SU-DHL-6 (cell line): ENCODE results near the gene TP73.

Experiments
- H2AFZ ChIP-seq: fragments of 200-600 bp; sonication (generic); 2 replicates; pipeline ENCODE4 v1.6.1; 2014; ENCODE audit warnings: low read depth, mild to moderate bottlenecking, moderate library complexity, mixed read lengths, antibody characterized with exemption, low read length; ENCODE audit not compliant: severe bottlenecking
- H3F3A ChIP-seq: fragments of 200-600 bp; shearing (Covaris generic); 2 replicates; pipeline ENCODE4 v1.6.0; 2016; ENCODE audit warnings: antibody characterized with exemption, mild to moderate bottlenecking; ENCODE audit not compliant: insufficient read depth
- H3K27ac ChIP-seq: fragments of 200-600 bp; sonication (generic); 2 replicates; pipeline ENCODE4 v1.5.1; 2016; ENCODE audit warnings: low read depth, mild to moderate bottlenecking, low read length, moderate library complexity, mixed read lengths
- H3K27me3 ChIP-seq: fragments of 200-600 bp; sonication (generic), shearing (Covaris generic); 2 replicates; pipeline ENCODE4 v1.6.0; 2014; ENCODE audit warnings: mild to moderate bottlenecking, low read length
- H3K36me3 ChIP-seq: fragments of 200-600 bp; sonication (generic); 2 replicates; pipeline ENCODE4 v1.6.1; 2014; ENCODE audit warnings: mild to moderate bottlenecking, low read length, mixed read lengths
- H3K4me2 ChIP-seq: fragments of 300-600, 200-600 bp; shearing (Covaris generic), sonication (generic); 2 replicates; pipeline ENCODE4 v1.6.0; 2014; ENCODE audit warnings: low read length, low read depth, mild to moderate bottlenecking; ENCODE audit not compliant: poor library complexity, severe bottlenecking
- H3K4me3 ChIP-seq: fragments of 200-600 bp; sonication (generic); 2 replicates; pipeline ENCODE4 v1.5.1; 2014; ENCODE audit warnings: antibody characterized with exemption, low read length, mild to moderate bottlenecking, mixed read lengths; ENCODE audit not compliant: insufficient read depth, poor library complexity, severe bottlenecking
- H3K79me2 ChIP-seq: fragments of 200-600 bp; sonication (generic); 2 replicates; pipeline ENCODE4 v1.6.1; 2014; ENCODE audit warnings: mild to moderate bottlenecking, low read length, moderate library complexity; ENCODE audit not compliant: insufficient read depth
- H3K9ac ChIP-seq: fragments of 200-600 bp; sonication (generic); 2 replicates; pipeline ENCODE4 v1.7.0; 2014; ENCODE audit warnings: mild to moderate bottlenecking, low read length
- H3K9me2 ChIP-seq: fragments of 200-600 bp; sonication (generic); replicated peaks from 2 replicates; pipeline ENCODE4 v1.6.1; 2014; ENCODE audit warnings: low read length; ENCODE audit not compliant: insufficient read depth
- H3K9me3 ChIP-seq: fragments of 200-600 bp; sonication (generic); 2 replicates; pipeline ENCODE4 v1.6.1; 2014; ENCODE audit warnings: low read length, mixed read lengths; ENCODE audit not compliant: insufficient read depth
- H4K20me1 ChIP-seq: fragments of 200-600 bp; sonication (generic); 2 replicates; pipeline ENCODE4 v1.6.1; 2014; ENCODE audit warnings: low read depth, mild to moderate bottlenecking, antibody characterized with exemption, low read length, moderate library complexity, mixed read lengths
- CTCF ChIP-seq: fragments of 200-600 bp; sonication (generic); IDR thresholded peaks from one replicate; pipeline ENCODE4 v1.5.1; 2017; ENCODE audit warnings: antibody characterized with exemption, mild to moderate bottlenecking, low read length, moderate library complexity; ENCODE audit not compliant: insufficient read depth, poor library complexity, severe bottlenecking
- EZH2phosphoT487 ChIP-seq: fragments of 200-600 bp; sonication (generic), shearing (Covaris generic); conservative IDR thresholded peaks from 2 replicates; pipeline ENCODE4 v1.6.1; 2018; ENCODE audit warnings: mild to moderate bottlenecking, antibody characterized with exemption, low read length, moderate library complexity, mixed read lengths

The TP73 gene

GRCh38 chr1:3745590-3746381, 93.5 kb downstream of the TP73 start:
- Histone ChIP-seq H4K20me1 (no peaks in the 10 kb centered on the region), H3K79me2 (no peaks in the 10 kb centered on the region), H3K9me2 (no peaks in the 10 kb centered on the region), H3K4me2 (peak overlapping the region; percentile 59), H3K9me3 (no peaks in the 10 kb centered on the region), H3K27ac (no peak overlapping the region), H3K9ac (no peak overlapping the region), H2AFZ (no peak overlapping the region), H3K4me3 (no peak overlapping the region), H3F3A (no peaks in the 10 kb centered on the region), H3K27me3 (no peaks in the 10 kb centered on the region), H3K36me3 (no peaks in the 10 kb centered on the region)
- TF ChIP-seq CTCF = no peak
- no peak for TF ChIP-seq EZH2phosphoT487

- no peaks in the 10 kb centered on the region for H4K20me1 ChIP-seq
- H3K36me3 ChIP-seq = no peaks in the 10 kb centered on the region
- H3K27me3 ChIP-seq = no peaks in the 10 kb centered on the region
- TF ChIP-seq CTCF = no peak
- no peak for TF ChIP-seq EZH2phosphoT487
- H2AFZ ChIP-seq = no peak overlapping the region
- H3K9ac ChIP-seq = peak overlapping the region; percentile 57
- H3K27ac ChIP-seq = no peak overlapping the region
- no peaks in the 10 kb centered on the region for H3K79me2 ChIP-seq
- no peaks in the 10 kb centered on the region for H3K9me3 ChIP-seq
- peak overlapping the region; percentile 53 for H3K4me3 ChIP-seq
- H3K4me2 ChIP-seq = peak overlapping the region; percentile 59
- no peaks in the 10 kb centered on the region for H3F3A ChIP-seq
- no peaks in the 10 kb centered on the region for H3K9me2 ChIP-seq
Measured at GRCh38 chr1:3746389-3746829, 94.1 kb downstream of the TP73 start.

GRCh38 chr1:3746830-3747521, 94.7 kb downstream of the TP73 start:
- Histone ChIP-seq H3F3A (no peaks in the 10 kb centered on the region), H3K9me3 (no peaks in the 10 kb centered on the region), H3K9ac (peak overlapping the region; percentile 57), H3K4me3 (peak overlapping the region; percentile 53), H2AFZ (peak overlapping the region; percentile 19), H4K20me1 (no peaks in the 10 kb centered on the region), H3K27me3 (no peaks in the 10 kb centered on the region), H3K36me3 (no peaks in the 10 kb centered on the region), H3K79me2 (no peaks in the 10 kb centered on the region), H3K27ac (no peak overlapping the region), H3K9me2 (no peaks in the 10 kb centered on the region), H3K4me2 (peak overlapping the region; percentile 59)
- TF ChIP-seq CTCF (no peak), EZH2phosphoT487 (no peak)
